GM12874 (cell line): Measurements from ENCODE around the gene ZNF76.

Source experiments
- CTCF ChIP-seq: IDR thresholded peaks from 2 replicates; pipeline ENCODE4 v1.5.1; 2011; ENCODE audit warnings: low read depth, mild to moderate bottlenecking, control low read depth, low read length, moderate library complexity; ENCODE audit not compliant: insufficient read depth

ZNF76 gene

GRCh38 chr6:35260591-35261570, 1.3 kb downstream of the ZNF76 start:
- no peak for TF ChIP-seq CTCF

- no peak for TF ChIP-seq CTCF
These were observed 3.1 kb downstream of the ZNF76 start for GRCh38 chr6:35262596-35262995.

GRCh38 chr6:35264550-35265274, 5.2 kb downstream of the ZNF76 start:
- no peak for TF ChIP-seq CTCF

GRCh38 chr6:35265523-35265922, 6.0 kb downstream of the ZNF76 start:
- TF ChIP-seq CTCF = no peak

- TF ChIP-seq CTCF = no peak
These were observed 7.9 kb downstream of the ZNF76 start for GRCh38 chr6:35267446-35267845.

- no peak for TF ChIP-seq CTCF
These were observed 8.4 kb downstream of the ZNF76 start for GRCh38 chr6:35267897-35268296.

GRCh38 chr6:35272005-35272404, 12.5 kb downstream of the ZNF76 start:
- no peak for TF ChIP-seq CTCF
